Breast epithelium (tissue), 3 donors: ENCODE measurements around the gene C4orf50.

Experiments
- POLR2A ChIP-seq: fragments of 450-650 bp; IDR thresholded peaks from one replicate; pipeline ENCODE4 v1.6.1; 2016; ENCODE audit warnings: antibody characterized with exemption, mild to moderate bottlenecking, moderate library complexity
- POLR2AphosphoS5 ChIP-seq, 3 donors: sonication (generic); formaldehyde crosslinking; IDR thresholded peaks; one replicate each; pipeline ENCODE4 v1.6.1; 2017; ENCODE audit warnings: antibody characterized with exemption in 3 of 3

- TF ChIP-seq POLR2AphosphoS5 (IDR thresholded peaks at IDR 0.05), result no peak
- no peak for TF ChIP-seq POLR2A
Measured at GRCh38 chr4:5887011-5887360, 131.2 kb downstream of the C4orf50 start.
